PFSK-1 (cell line): ENCODE measurements around the gene OR5K4.

Source experiments
- FOXP2 ChIP-seq: optimal IDR thresholded peaks from 2 replicates; pipeline ENCODE3; 2011; ENCODE audit warnings: borderline replicate concordance, control low read depth, inconsistent platforms; ENCODE audit not compliant: insufficient read depth; ENCODE audit errors: extremely low read length, extremely low read depth
- POLR2AphosphoS5 ChIP-seq: IDR thresholded peaks from 2 replicates; pipeline ENCODE4 v1.6.1; 2012; ENCODE audit warnings: low read depth, mild to moderate bottlenecking, control low read depth, low read length, moderate library complexity
- REST ChIP-seq, 2 experiments: IDR thresholded peaks; 2 replicates each; pipeline versions ENCODE4 v1.6.1 to v1.8.0; 2011 to 2012; ENCODE audit warnings: low read depth in 2 of 2, low read length in 2 of 2, control low read depth in 1 of 2, inconsistent platforms in 1 of 2, mild to moderate bottlenecking in 1 of 2, moderate library complexity in 1 of 2; ENCODE audit not compliant: insufficient read depth in 1 of 2
- SIN3A ChIP-seq: IDR thresholded peaks from 2 replicates; pipeline ENCODE4 v1.6.1; 2012; ENCODE audit warnings: mild to moderate bottlenecking, low read length, moderate library complexity, borderline replicate concordance; ENCODE audit not compliant: insufficient read depth
- TAF1 ChIP-seq: IDR thresholded peaks from 2 replicates; pipeline ENCODE4 v1.6.1; 2012; ENCODE audit warnings: low read length, control low read depth, borderline replicate concordance; ENCODE audit not compliant: insufficient read depth

The OR5K4 gene

GRCh38 chr3:98367464-98368246 is 14.0 kb downstream of the OR5K4 start:
- TF ChIP-seq SIN3A = no peak
- no peak for TF ChIP-seq POLR2AphosphoS5
- TF ChIP-seq REST (IDR thresholded peaks at IDR 0.05; ENCODE audit: insufficient read depth in 1 of 2, low read depth in 2 of 2, low read length in 2 of 2) = no peak
- no peak for TF ChIP-seq TAF1
- TF ChIP-seq FOXP2 = no peak

- TF ChIP-seq POLR2AphosphoS5 = no peak
- TF ChIP-seq TAF1 = no peak
- no peak for TF ChIP-seq SIN3A
- no peak for TF ChIP-seq REST (IDR thresholded peaks at IDR 0.05; ENCODE audit: insufficient read depth in 1 of 2, low read depth in 2 of 2, low read length in 2 of 2)
These were observed 17.5 kb downstream of the OR5K4 start for GRCh38 chr3:98371186-98371585.

DNA sequence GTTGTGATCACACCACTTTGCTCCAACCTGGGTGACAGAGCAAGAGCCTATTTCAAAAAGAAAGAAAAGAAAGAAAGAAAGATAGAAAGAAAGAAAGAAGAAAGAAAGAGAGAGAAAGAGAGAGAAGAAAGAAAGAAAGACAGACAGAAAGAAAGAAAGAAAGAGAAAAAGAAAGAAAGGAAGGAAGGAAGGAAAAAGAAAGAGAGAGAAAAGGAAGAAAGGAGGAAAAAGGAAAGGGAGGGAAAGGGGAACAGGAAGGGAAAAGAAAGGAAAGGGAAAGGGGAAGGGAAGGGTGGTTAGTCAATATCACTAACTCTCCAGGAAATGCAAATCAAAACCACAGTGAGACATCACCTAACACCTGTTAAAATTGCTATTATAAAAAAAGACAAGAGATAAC is 18.2 kb downstream of the OR5K4 start:
- TF ChIP-seq REST (IDR thresholded peaks at IDR 0.05; ENCODE audit: insufficient read depth in 1 of 2, low read depth in 2 of 2, low read length in 2 of 2) (no peak), FOXP2 (no peak), SIN3A (no peak), POLR2AphosphoS5 (no peak), TAF1 (no peak)

DNA sequence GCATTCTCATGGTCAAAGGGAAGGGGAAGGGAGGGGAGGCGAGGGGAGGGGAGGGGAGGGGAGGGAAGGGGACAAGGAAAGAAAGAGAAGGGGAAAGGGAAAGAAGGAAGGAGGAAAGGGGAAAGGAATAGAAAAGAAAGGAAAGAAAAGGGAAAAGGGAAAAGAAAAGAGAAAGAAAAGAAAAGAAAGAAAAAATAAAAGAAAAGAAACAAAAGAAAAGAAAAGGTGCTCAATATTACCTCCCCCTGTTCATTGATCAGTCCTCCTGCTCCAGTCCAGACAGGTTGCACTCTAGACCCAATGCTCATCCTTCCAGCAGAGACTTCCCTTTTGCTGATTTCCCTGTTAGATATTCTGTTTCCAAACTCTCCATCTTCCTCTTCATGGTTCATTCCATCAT is 18.8 kb downstream of the OR5K4 start:
- no peak for TF ChIP-seq FOXP2
- no peak for TF ChIP-seq TAF1
- no peak for TF ChIP-seq REST (IDR thresholded peaks at IDR 0.05; ENCODE audit: insufficient read depth in 1 of 2, low read depth in 2 of 2, low read length in 2 of 2)
- no peak for TF ChIP-seq POLR2AphosphoS5
- TF ChIP-seq SIN3A = no peak

GRCh38 chr3:98376631-98377030 is 23.0 kb downstream of the OR5K4 start:
- TF ChIP-seq POLR2AphosphoS5 (no peak), FOXP2 (no peak), TAF1 (no peak), SIN3A (no peak)
